ENCODE results near the gene ANO4.
"Not testable (repeated sequence)": the region's sequence is repeated elsewhere in the genome, so short reads cannot be mapped to it uniquely, and the experiment has no call there.

Gene ANO4

GRCh38 chr12:100954118-100954517, 159.5 kb downstream of the ANO4 start:
- no peak for DNase-seq

- DNase-seq = no peak
These were observed 160.6 kb downstream of the ANO4 start for GRCh38 chr12:100955139-100955538.

GRCh38 chr12:100956311-100956852, 161.8 kb downstream of the ANO4 start:
- DNase-seq = no peak

- no peak for DNase-seq
These were observed 164.9 kb downstream of the ANO4 start for GRCh38 chr12:100959481-100959880.

- no peak for DNase-seq
These were observed 167.6 kb downstream of the ANO4 start for GRCh38 chr12:100962086-100962712.

- DNase-seq = no peak
These were observed 168.8 kb downstream of the ANO4 start for GRCh38 chr12:100963381-100963780.

GRCh38 chr12:100964028-100964427, 169.5 kb downstream of the ANO4 start:
- DNase-seq = no peak

- no peak for DNase-seq
These were observed 172.6 kb downstream of the ANO4 start for GRCh38 chr12:100967189-100967588.

- no peak for DNase-seq
These were observed 176.3 kb downstream of the ANO4 start for GRCh38 chr12:100970894-100971293.

GRCh38 chr12:100972121-100972520, 177.5 kb downstream of the ANO4 start:
- no peak for DNase-seq

GRCh38 chr12:100974341-100974740, 179.8 kb downstream of the ANO4 start:
- DNase-seq = no peak

GRCh38 chr12:100974747-100975146, 180.2 kb downstream of the ANO4 start:
- DNase-seq = no peak

- no peak for DNase-seq
These were observed 182.2 kb downstream of the ANO4 start for GRCh38 chr12:100976735-100977134.

- no peak for DNase-seq
These were observed 186.3 kb downstream of the ANO4 start for GRCh38 chr12:100980856-100981255.

GRCh38 chr12:100982511-100983183, 188.1 kb downstream of the ANO4 start:
- no peak for DNase-seq

GRCh38 chr12:100984796-100985195, 190.2 kb downstream of the ANO4 start:
- no peak for DNase-seq

- DNase-seq = no peak
These were observed 192.3 kb downstream of the ANO4 start for GRCh38 chr12:100986595-100987547.

- DNase-seq = no peak
These were observed 193.3 kb downstream of the ANO4 start for GRCh38 chr12:100987552-100988521.

- DNase-seq = not testable (repeated sequence)
These were observed 194.9 kb downstream of the ANO4 start for GRCh38 chr12:100989509-100989908.

GRCh38 chr12:100991102-100991501, 196.5 kb downstream of the ANO4 start:
- no peak for DNase-seq

- DNase-seq = no peak
These were observed 197.6 kb downstream of the ANO4 start for GRCh38 chr12:100992194-100992593.

GRCh38 chr12:100993916-100994450, 199.4 kb downstream of the ANO4 start:
- DNase-seq = no peak
